ENCODE data around the gene SERP1. TPM values are rescaled to one million over a fixed set of nuclear protein-coding genes. Genes with fewer than 3 reads are reported as not detected.

Gene SERP1
- total RNA-seq, 1 experiment from 2014 or later, result 133 TPM

Other genes starting within 250 kb of the SERP1 start
- gene TSC22D2, start 138.2 kb downstream of the SERP1 start, total RNA-seq (2014; rRNA removed; shearing (Covaris generic)), result 5.8 and 6.1 TPM in 2 replicates
- 81.3 and 141 TPM in 2 replicates for gene EIF2A, start 291 bp upstream of the SERP1 start, total RNA-seq (2014; rRNA removed; shearing (Covaris generic))
- 106 and 140 TPM in 2 replicates for gene SELENOT, start 56.8 kb upstream of the SERP1 start, total RNA-seq (2014; rRNA removed; shearing (Covaris generic))
- 0.17 TPM in 1 of 2 replicates, not detected in the other for gene ERICH6, start 157.4 kb upstream of the SERP1 start, total RNA-seq (2014; rRNA removed; shearing (Covaris generic))
- gene SIAH2, start 216.7 kb upstream of the SERP1 start, total RNA-seq (2014; rRNA removed; shearing (Covaris generic)), result 35.8 and 54.8 TPM in 2 replicates

Data from H7 (cell line).